Measurements from ENCODE around the gene ERFE. TPM values are rescaled to one million over a fixed set of nuclear protein-coding genes. Genes with fewer than 3 reads are reported as not detected.

Gene ERFE, protein sequence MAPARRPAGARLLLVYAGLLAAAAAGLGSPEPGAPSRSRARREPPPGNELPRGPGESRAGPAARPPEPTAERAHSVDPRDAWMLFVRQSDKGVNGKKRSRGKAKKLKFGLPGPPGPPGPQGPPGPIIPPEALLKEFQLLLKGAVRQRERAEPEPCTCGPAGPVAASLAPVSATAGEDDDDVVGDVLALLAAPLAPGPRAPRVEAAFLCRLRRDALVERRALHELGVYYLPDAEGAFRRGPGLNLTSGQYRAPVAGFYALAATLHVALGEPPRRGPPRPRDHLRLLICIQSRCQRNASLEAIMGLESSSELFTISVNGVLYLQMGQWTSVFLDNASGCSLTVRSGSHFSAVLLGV
- 2.3 and 6.7 TPM in 2 replicates for total RNA-seq

DNA sequence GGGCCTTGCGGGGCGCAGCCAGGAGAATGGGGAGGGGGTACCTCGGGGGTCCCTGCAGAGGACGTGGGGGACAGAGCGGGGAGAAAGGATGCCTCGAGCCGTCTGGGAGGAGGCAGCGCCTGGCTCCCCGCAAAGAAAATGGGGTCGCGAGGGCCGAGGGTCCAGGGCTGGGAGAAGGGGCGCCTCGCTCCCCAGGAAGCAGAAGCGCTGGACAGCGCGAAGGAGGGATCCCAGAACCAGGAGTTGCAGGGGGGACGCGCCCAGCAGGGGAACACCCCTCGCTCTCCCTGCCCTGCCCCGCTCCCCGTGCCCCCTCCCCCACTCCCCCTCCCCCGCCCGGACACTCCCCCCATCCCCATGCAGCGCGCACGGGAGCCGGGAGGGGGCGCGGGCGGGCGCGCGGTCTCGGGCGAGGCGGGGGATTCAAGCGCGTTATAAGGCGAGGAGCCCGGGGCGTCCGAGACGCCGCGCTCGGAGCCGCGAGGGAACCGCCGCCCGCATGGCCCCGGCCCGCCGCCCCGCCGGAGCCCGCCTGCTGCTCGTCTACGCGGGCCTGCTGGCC is at the start of gene ERFE:
ERFE (plus strand) TSS at position 462 of the 562 bp plus-strand sequence; CDS start at position 500, 38 bp downstream.

GRCh38 chr2:238138331-238139195 is 20.2 kb upstream of the ERFE start, which contains the start of gene KLHL30:
Gene KLHL30 (plus strand): TSS chr2:238138668. CDS start chr2:238140755, 2,087 bp downstream.

DNA sequence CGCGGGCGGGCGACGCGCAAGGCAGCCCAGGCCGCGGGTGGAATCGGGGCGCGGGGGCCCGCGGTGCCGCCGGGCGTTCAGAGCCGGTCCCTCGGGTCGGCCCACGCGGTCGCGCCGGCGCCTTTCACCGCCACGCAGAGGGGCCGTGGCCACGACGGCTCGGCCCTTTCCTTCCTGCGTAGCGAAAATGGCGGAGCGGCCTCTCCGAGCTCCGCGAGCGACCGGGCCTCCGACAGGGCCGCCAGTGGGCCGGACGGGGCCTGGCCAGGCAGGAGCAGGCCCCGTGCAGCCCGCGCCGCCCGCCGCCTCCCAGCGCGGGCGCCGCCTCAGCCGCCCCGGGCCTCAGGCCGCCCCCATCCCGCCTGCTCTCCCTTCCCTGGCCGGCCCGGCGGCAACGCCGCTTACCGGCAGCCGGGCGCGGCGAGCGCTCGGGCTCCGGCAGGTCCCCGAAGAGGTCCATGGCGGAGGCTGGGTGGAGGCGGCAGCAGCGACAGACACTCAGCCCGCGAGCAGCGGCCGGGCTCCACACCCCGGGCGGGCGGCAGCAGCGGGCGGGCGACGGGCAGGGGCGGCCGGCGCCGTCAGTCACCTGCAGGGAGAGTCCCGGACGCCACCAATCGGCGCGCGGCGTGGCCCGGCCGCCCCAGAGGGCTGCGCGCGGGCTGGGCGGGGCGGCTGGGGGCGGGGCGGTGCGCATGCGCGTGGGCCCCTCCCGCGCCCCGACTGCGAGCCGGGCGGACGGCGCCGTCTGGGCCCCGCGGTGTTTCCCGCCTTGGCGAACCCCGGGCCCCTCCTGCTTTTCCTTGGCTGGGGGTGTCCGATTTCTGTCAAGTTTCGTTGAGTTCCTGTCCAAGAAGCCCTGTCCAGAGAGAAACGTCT is 44.6 kb downstream of the ERFE start, which contains the start of gene ILKAP:
ILKAP (minus strand) TSS at position 602 of the 879 bp plus-strand sequence; CDS start at position 460, 142 bp downstream.

Other genes with a start within 250 kb of the ERFE start
- 70.3 and 79.8 TPM in 2 replicates for gene UBE2F, start 192.0 kb upstream of the ERFE start, total RNA-seq
- 11.3 and 19.4 TPM in 2 replicates for gene SCLY, start 98.0 kb upstream of the ERFE start, total RNA-seq
- 0.48 TPM in 1 of 2 replicates, not detected in the other for gene ESPNL, start 58.6 kb upstream of the ERFE start, total RNA-seq
- gene KLHL30, start 20.3 kb upstream of the ERFE start, total RNA-seq = 0.72 and 0.85 TPM in 2 replicates
- gene ILKAP, start 44.7 kb downstream of the ERFE start, total RNA-seq = 14.3 and 21.0 TPM in 2 replicates
- 8.9 and 26.6 TPM in 2 replicates for gene HES6, start 81.1 kb downstream of the ERFE start, total RNA-seq
- gene PER2, start 129.6 kb downstream of the ERFE start, total RNA-seq = 1.7 and 9.6 TPM in 2 replicates
- gene TRAF3IP1, start 161.5 kb downstream of the ERFE start, total RNA-seq = 4.6 and 6.4 TPM in 2 replicates